Measurements from ENCODE around the gene MRPL41.
"Not testable (repeated sequence)": the region's sequence is repeated elsewhere in the genome, so short reads cannot be mapped to it uniquely, and the experiment has no call there.

Gene MRPL41

GRCh38 chr9:137531099-137531765 lies 20.4 kb upstream of the MRPL41 start:
- TF ChIP-seq JUND (IDR thresholded peaks at IDR 0.05; ENCODE audit: low read depth), result no peak
- in situ Hi-C loops (cut with HindIII; ENCODE audit: low pct_unique_long_range_greater_than_20kb, low sequenced_read_pairs), result no loop called here
- DNase-seq (ENCODE audit: low read depth in 1 of 2, low spot score in 1 of 2), result no peak

- in situ Hi-C loops (cut with HindIII; ENCODE audit: low pct_unique_long_range_greater_than_20kb, low sequenced_read_pairs); DNase-seq (ENCODE audit: low read depth in 1 of 2, low spot score in 1 of 2): not testable (repeated sequence)
These were observed 18.7 kb upstream of the MRPL41 start for GRCh38 chr9:137532891-137533468.

- no peak for TF ChIP-seq JUND (IDR thresholded peaks at IDR 0.05; ENCODE audit: low read depth)
These were observed 17.2 kb upstream of the MRPL41 start for GRCh38 chr9:137534256-137535119.

GRCh38 chr9:137535120-137535428 lies 16.6 kb upstream of the MRPL41 start:
- DNase-seq (ENCODE audit: low read depth in 1 of 2, low spot score in 1 of 2), result no peak
- TF ChIP-seq JUND (IDR thresholded peaks at IDR 0.05; ENCODE audit: low read depth), result no peak
- in situ Hi-C loops (cut with HindIII; ENCODE audit: low pct_unique_long_range_greater_than_20kb, low sequenced_read_pairs), result no loop called here

More at GRCh38 chr9:137534256-137535119, 17.2 kb upstream of the MRPL41 start:
- in situ Hi-C loops (cut with HindIII; ENCODE audit: low pct_unique_long_range_greater_than_20kb, low sequenced_read_pairs), result no loop called here
- DNase-seq (ENCODE audit: low read depth in 1 of 2, low spot score in 1 of 2), result peak; percentile 87 to 89

GRCh38 chr9:137536594-137537131 lies 15.0 kb upstream of the MRPL41 start:
- DNase-seq (ENCODE audit: low read depth in 1 of 2, low spot score in 1 of 2); in situ Hi-C loops (cut with HindIII; ENCODE audit: low pct_unique_long_range_greater_than_20kb, low sequenced_read_pairs): not testable (repeated sequence)

GRCh38 chr9:137538058-137538457 lies 13.6 kb upstream of the MRPL41 start:
- TF ChIP-seq JUND (IDR thresholded peaks at IDR 0.05; ENCODE audit: low read depth), result no peak
- no peak for DNase-seq (ENCODE audit: low read depth in 1 of 2, low spot score in 1 of 2)
- in situ Hi-C loops (cut with HindIII; ENCODE audit: low pct_unique_long_range_greater_than_20kb, low sequenced_read_pairs), result no loop called here

GRCh38 chr9:137540536-137540935 lies 11.1 kb upstream of the MRPL41 start:
- in situ Hi-C loops (cut with HindIII; ENCODE audit: low pct_unique_long_range_greater_than_20kb, low sequenced_read_pairs), result no loop called here
- no peak for TF ChIP-seq JUND (IDR thresholded peaks at IDR 0.05; ENCODE audit: low read depth)

GRCh38 chr9:137542486-137542885 lies 9.2 kb upstream of the MRPL41 start:
- no peak for TF ChIP-seq JUND (IDR thresholded peaks at IDR 0.05; ENCODE audit: low read depth)
- no peak for DNase-seq (ENCODE audit: low read depth in 1 of 2, low spot score in 1 of 2)
- in situ Hi-C loops (cut with HindIII; ENCODE audit: low pct_unique_long_range_greater_than_20kb, low sequenced_read_pairs), result no loop called here

More at GRCh38 chr9:137540536-137540935, 11.1 kb upstream of the MRPL41 start:
- DNase-seq (ENCODE audit: low read depth in 1 of 2, low spot score in 1 of 2), result no peak

- TF ChIP-seq JUND (IDR thresholded peaks at IDR 0.05; ENCODE audit: low read depth), result no peak
- no peak for DNase-seq (ENCODE audit: low read depth in 1 of 2, low spot score in 1 of 2)
- in situ Hi-C loops (cut with HindIII; ENCODE audit: low pct_unique_long_range_greater_than_20kb, low sequenced_read_pairs), result no loop called here
These were observed 8.3 kb upstream of the MRPL41 start for GRCh38 chr9:137543237-137543963.

GRCh38 chr9:137544176-137544760 lies 7.4 kb upstream of the MRPL41 start:
- no peak for TF ChIP-seq JUND (IDR thresholded peaks at IDR 0.05; ENCODE audit: low read depth)
- in situ Hi-C loops (cut with HindIII; ENCODE audit: low pct_unique_long_range_greater_than_20kb, low sequenced_read_pairs), result no loop called here
- DNase-seq (ENCODE audit: low read depth in 1 of 2, low spot score in 1 of 2), result no peak

- DNase-seq (ENCODE audit: low read depth in 1 of 2, low spot score in 1 of 2), result no peak
- TF ChIP-seq JUND (IDR thresholded peaks at IDR 0.05; ENCODE audit: low read depth), result no peak
- in situ Hi-C loops (cut with HindIII; ENCODE audit: low pct_unique_long_range_greater_than_20kb, low sequenced_read_pairs), result no loop called here
These were observed 6.6 kb upstream of the MRPL41 start for GRCh38 chr9:137545123-137545522.
